ENCODE measurements around the gene CDC42SE2.

DNA sequence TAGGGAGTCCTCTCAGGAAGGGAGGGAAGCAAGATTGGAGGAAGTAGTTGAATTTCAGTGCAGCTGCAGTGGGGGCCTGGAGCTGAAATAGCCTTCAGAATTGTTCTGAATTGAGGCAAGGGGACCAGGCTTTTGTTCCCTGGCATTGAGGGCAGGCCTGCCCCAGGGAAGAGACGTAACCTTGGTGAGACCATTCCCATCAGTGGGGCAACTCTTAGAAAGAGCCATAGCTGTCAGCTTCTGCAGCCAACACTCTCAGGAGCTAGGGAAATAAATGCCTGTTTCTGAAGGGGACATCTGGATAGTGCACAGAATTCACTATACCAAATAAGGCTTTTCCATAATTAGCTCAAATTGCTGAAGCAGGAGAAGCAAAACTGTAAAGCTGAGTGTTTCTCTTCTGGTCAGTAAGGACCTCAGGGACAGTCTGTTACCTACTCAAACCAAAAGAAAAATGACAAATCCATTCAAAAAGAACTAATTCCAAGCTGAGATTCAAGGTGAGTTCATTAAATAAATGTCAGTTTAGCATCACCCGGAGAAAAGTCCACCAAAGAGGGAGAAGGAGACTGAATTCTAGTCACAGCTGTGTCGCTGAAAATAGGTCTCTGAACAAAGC is 49.1 kb upstream of the CDC42SE2 start:
- TF ChIP-seq, protein P1, sequence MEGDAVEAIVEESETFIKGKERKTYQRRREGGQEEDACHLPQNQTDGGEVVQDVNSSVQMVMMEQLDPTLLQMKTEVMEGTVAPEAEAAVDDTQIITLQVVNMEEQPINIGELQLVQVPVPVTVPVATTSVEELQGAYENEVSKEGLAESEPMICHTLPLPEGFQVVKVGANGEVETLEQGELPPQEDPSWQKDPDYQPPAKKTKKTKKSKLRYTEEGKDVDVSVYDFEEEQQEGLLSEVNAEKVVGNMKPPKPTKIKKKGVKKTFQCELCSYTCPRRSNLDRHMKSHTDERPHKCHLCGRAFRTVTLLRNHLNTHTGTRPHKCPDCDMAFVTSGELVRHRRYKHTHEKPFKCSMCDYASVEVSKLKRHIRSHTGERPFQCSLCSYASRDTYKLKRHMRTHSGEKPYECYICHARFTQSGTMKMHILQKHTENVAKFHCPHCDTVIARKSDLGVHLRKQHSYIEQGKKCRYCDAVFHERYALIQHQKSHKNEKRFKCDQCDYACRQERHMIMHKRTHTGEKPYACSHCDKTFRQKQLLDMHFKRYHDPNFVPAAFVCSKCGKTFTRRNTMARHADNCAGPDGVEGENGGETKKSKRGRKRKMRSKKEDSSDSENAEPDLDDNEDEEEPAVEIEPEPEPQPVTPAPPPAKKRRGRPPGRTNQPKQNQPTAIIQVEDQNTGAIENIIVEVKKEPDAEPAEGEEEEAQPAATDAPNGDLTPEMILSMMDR (conservative IDR thresholded peaks at IDR 0.05 in 1 of 2, IDR thresholded peaks at IDR 0.05 in 1 of 2; ENCODE audit: extremely low read depth in 1 of 2, insufficient read depth in 1 of 2, low read depth in 1 of 2, low read length in 2 of 2): no peak
- TF ChIP-seq EZH2 (IDR thresholded peaks at IDR 0.05; ENCODE audit: borderline replicate concordance, low read length): no peak
